Naive thymus-derived CD8-positive, alpha-beta T cell (primary cell): ENCODE results near the gene MAGEA12. TPM values are rescaled to one million over a fixed set of nuclear protein-coding genes. Genes with fewer than 3 reads are reported as not detected.
"Not testable (repeated sequence)": the region's sequence is repeated elsewhere in the genome, so short reads cannot be mapped to it uniquely, and the experiment has no call there.

Experiments
- ATAC-seq, 2 donors: fragments of 150-1000 bp; cut with Tn5 transposase in 1 of 2; sonication (Bioruptor Pico), chemical (Tn5 transposase) in 1 of 2; 1 replicate in 1 of 2; 2 replicates in 1 of 2; pipeline ENCODE4 v1.10.0; 2021; ENCODE audit warnings: mild to moderate bottlenecking in 2 of 2, moderate library complexity in 2 of 2
- POLR2A ChIA-PET: fragments of 350-600 bp; sonication (Branson Sonifier 250); formaldehyde crosslinking; loops from one replicate; lab custom pipeline; 2021; ENCODE audit warnings: antibody characterized with exemption; lab: Charles Lee
- DNase-seq, 10 donors: peaks; one replicate each; pipeline versions ENCODE4 v3.0.0 to v3.0.0-alpha.2; 2020 to 2022
- H3K27ac Mint-ChIP-seq, 10 donors: one replicate each; pipeline ENCODE4 v1.8.0; 2020 to 2022; ENCODE audit warnings: mild to moderate bottlenecking in 10 of 10, mixed read lengths in 10 of 10, moderate library complexity in 4 of 10, inconsistent platforms in 1 of 10
- H3K27me3 Mint-ChIP-seq, 5 donors: one replicate each; pipeline ENCODE4 v1.8.0; 2021 to 2022; ENCODE audit warnings: mixed read lengths in 5 of 5
- H3K36me3 Mint-ChIP-seq, 3 donors: one replicate each; pipeline ENCODE4 v1.8.0; 2020 to 2022; ENCODE audit warnings: mixed read lengths in 3 of 3, mild to moderate bottlenecking in 2 of 3, inconsistent platforms in 1 of 3
- H3K4me1 Mint-ChIP-seq, 4 donors: one replicate each; pipeline ENCODE4 v1.8.0; 2021 to 2022; ENCODE audit warnings: mixed read lengths in 4 of 4
- H3K4me3 Mint-ChIP-seq, 10 donors: one replicate each; pipeline ENCODE4 v1.8.0; 2020 to 2022; ENCODE audit warnings: mild to moderate bottlenecking in 10 of 10, mixed read lengths in 10 of 10, moderate library complexity in 6 of 10, inconsistent platforms in 1 of 10
- H3K9me3 Mint-ChIP-seq, 9 donors: one replicate each; pipeline ENCODE4 v1.8.0; 2020 to 2022; ENCODE audit warnings: mixed read lengths in 9 of 9, mild to moderate bottlenecking in 3 of 9, inconsistent platforms in 1 of 9, moderate library complexity in 1 of 9
- polyA plus RNA-seq, 3 donors: library from polyadenylated mRNA; unstranded; fragments of 300-500 nt; fragmentation: Illumina TruSeq; gene quantifications; one replicate each; pipeline ENCODE4 v1.2.3, GENCODE V29; 2021
- total RNA-seq, 8 experiments: library from RNA in 2 of 8; stranded (reverse) in 2 of 8; gene quantifications; one replicate each; pipeline ENCODE4 v1.2.3 and lab custom pipeline; 2021 to 2026

Gene MAGEA12
- total RNA-seq = not detected
- not detected for polyA plus RNA-seq
- total RNA-seq (lab: John Stamatoyannopoulos, UW) = 0 reads per million in 6 experiments

- Mint-ChIP-seq H3K36me3 (no peaks in the 10 kb centered on the region), H3K4me3 (no peak within 1 kb of the TSS), H3K27me3 (peaks cover 0 to 3% (median 0%) of the 10 kb centered on the region in 5 donors), H3K4me1 (no peaks in the 10 kb centered on the region), H3K27ac (no peak within 1 kb of the TSS), H3K9me3 (no peaks in the 10 kb centered on the region)
- no peak for ATAC-seq
- POLR2A ChIA-PET = no interaction called here
- no peak for DNase-seq
Measured at GRCh38 chrX:152733261-152733975, at the start of gene MAGEA12, which contains the start of gene CSAG1. Gene MAGEA12, plus strand, starts transcription at chrX:152733757. Its CDS starts 2,405 bp downstream, at chrX:152736162. Gene CSAG1, minus strand, starts transcription at chrX:152733721. Its CDS starts 1,261 bp downstream, at chrX:152732460.

- H3K36me3 Mint-ChIP-seq, H3K27me3 Mint-ChIP-seq, H3K4me3 Mint-ChIP-seq, H3K27ac Mint-ChIP-seq, POLR2A ChIA-PET, H3K9me3 Mint-ChIP-seq, DNase-seq, ATAC-seq, H3K4me1 Mint-ChIP-seq: not testable (repeated sequence)
Measured at GRCh38 chrX:152697952-152698931, 35.3 kb upstream of the MAGEA12 start, which contains the start of gene MAGEA3. Gene MAGEA3, plus strand, starts transcription at chrX:152698794. Its CDS starts 2,039 bp downstream, at chrX:152700833.

GRCh38 chrX:152700390-152700789 is 33.2 kb upstream of the MAGEA12 start:
- H3K9me3 Mint-ChIP-seq = not testable (repeated sequence)

GRCh38 chrX:152706500-152706899 is 27.1 kb upstream of the MAGEA12 start:
- H3K9me3 Mint-ChIP-seq, H3K4me3 Mint-ChIP-seq, H3K36me3 Mint-ChIP-seq, H3K4me1 Mint-ChIP-seq, H3K27me3 Mint-ChIP-seq, POLR2A ChIA-PET, H3K27ac Mint-ChIP-seq, ATAC-seq, DNase-seq: not testable (repeated sequence)

More at GRCh38 chrX:152700390-152700789, 33.2 kb upstream of the MAGEA12 start:
- peak in 1 of 10 donors; percentile 45 for DNase-seq
- ATAC-seq, H3K4me3 Mint-ChIP-seq, H3K27me3 Mint-ChIP-seq, H3K36me3 Mint-ChIP-seq, POLR2A ChIA-PET, H3K4me1 Mint-ChIP-seq, H3K27ac Mint-ChIP-seq: not testable (repeated sequence)

- H3K36me3 Mint-ChIP-seq, POLR2A ChIA-PET, DNase-seq: not testable (repeated sequence)
Measured at GRCh38 chrX:152709173-152709572, 24.4 kb upstream of the MAGEA12 start, which contains the start of gene CSAG2. Gene CSAG2, minus strand, starts transcription at chrX:152709273. Its CDS starts 161 bp downstream, at chrX:152709112.

GRCh38 chrX:152713195-152713594 is 20.4 kb upstream of the MAGEA12 start:
- H3K4me1 Mint-ChIP-seq, POLR2A ChIA-PET, ATAC-seq, H3K27me3 Mint-ChIP-seq, H3K4me3 Mint-ChIP-seq, DNase-seq, H3K36me3 Mint-ChIP-seq, H3K9me3 Mint-ChIP-seq, H3K27ac Mint-ChIP-seq: not testable (repeated sequence)

More at GRCh38 chrX:152709173-152709572, 24.4 kb upstream of the MAGEA12 start, which contains the start of gene CSAG2:
- not testable (repeated sequence) for ATAC-seq, H3K9me3 Mint-ChIP-seq, H3K4me3 Mint-ChIP-seq, H3K27ac Mint-ChIP-seq, H3K4me1 Mint-ChIP-seq, H3K27me3 Mint-ChIP-seq

- ATAC-seq, POLR2A ChIA-PET, H3K4me1 Mint-ChIP-seq, H3K4me3 Mint-ChIP-seq, H3K36me3 Mint-ChIP-seq, DNase-seq, H3K27me3 Mint-ChIP-seq, H3K27ac Mint-ChIP-seq, H3K9me3 Mint-ChIP-seq: not testable (repeated sequence)
Measured at GRCh38 chrX:152713815-152714787, 19.5 kb upstream of the MAGEA12 start, which contains the start of gene MAGEA2B. Gene MAGEA2B, plus strand, starts transcription at chrX:152714628. Its CDS starts 2,479 bp downstream, at chrX:152717107.

GRCh38 chrX:152725409-152725808 is 8.1 kb upstream of the MAGEA12 start:
- POLR2A ChIA-PET = no interaction called here
- Mint-ChIP-seq H3K4me1 (no peaks in the 10 kb centered on the region), H3K4me3 (no peak overlapping the region), H3K27ac (no peak overlapping the region), H3K27me3 (peaks cover 0 to 9% (median 0%) of the 10 kb centered on the region in 5 donors), H3K9me3 (no peaks in the 10 kb centered on the region), H3K36me3 (no peaks in the 10 kb centered on the region)
- no peak for DNase-seq
- no peak for ATAC-seq

- H3K36me3 Mint-ChIP-seq, H3K4me1 Mint-ChIP-seq, POLR2A ChIA-PET, H3K27ac Mint-ChIP-seq, ATAC-seq, DNase-seq, H3K4me3 Mint-ChIP-seq, H3K27me3 Mint-ChIP-seq, H3K9me3 Mint-ChIP-seq: not testable (repeated sequence)
Measured at GRCh38 chrX:152734143-152734858, 744 bp downstream of the MAGEA12 start.

- no peaks in the 10 kb centered on the region for H3K4me1 Mint-ChIP-seq
- ATAC-seq = no peak
- no peak overlapping the region for H3K27ac Mint-ChIP-seq
Measured at GRCh38 chrX:152735101-152735500, 1.5 kb downstream of the MAGEA12 start.

GRCh38 chrX:152735860-152736511 is 2.4 kb downstream of the MAGEA12 start:
- H3K4me1 Mint-ChIP-seq = no peaks in the 10 kb centered on the region

More at GRCh38 chrX:152735101-152735500, 1.5 kb downstream of the MAGEA12 start:
- POLR2A ChIA-PET = no interaction called here
- no peaks in the 10 kb centered on the region for H3K36me3 Mint-ChIP-seq
- peaks cover 0 to 3% (median 0%) of the 10 kb centered on the region in 5 donors for H3K27me3 Mint-ChIP-seq
- H3K4me3 Mint-ChIP-seq = no peak overlapping the region
- no peaks in the 10 kb centered on the region for H3K9me3 Mint-ChIP-seq
- DNase-seq = no peak

More at GRCh38 chrX:152735860-152736511, 2.4 kb downstream of the MAGEA12 start:
- Mint-ChIP-seq H3K27ac (no peak overlapping the region), H3K36me3 (no peaks in the 10 kb centered on the region), H3K27me3 (peaks cover 0 to 3% (median 0%) of the 10 kb centered on the region in 5 donors), H3K4me3 (no peak overlapping the region), H3K9me3 (no peaks in the 10 kb centered on the region)
- no peak for ATAC-seq
- DNase-seq = no peak
- POLR2A ChIA-PET = no interaction called here
